Measurements from ENCODE around the gene KANTR.

The KANTR gene

GRCh38 chrX:53093177-53093655, 726 bp upstream of the KANTR start:
- H3K14ac ChIP-seq (ENCODE audit: low read length): no peak overlapping the region
- H3K9me3 ChIP-seq (replicated peaks in 1 of 2; ENCODE audit: control insufficient read depth in 2 of 2, insufficient read depth in 1 of 2, low read depth in 1 of 2, low read length in 2 of 2): no peaks in the 10 kb centered on the region
- no peak overlapping the region for H2BK5ac ChIP-seq (ENCODE audit: low read length)
- no CpG with 5 or more reads among the region's 16 CpGs for WGBS, 2 donors (ENCODE audit: extremely low coverage in 2 of 2, insufficient read length in 2 of 2, insufficient replicate concordance in 1 of 2)
- no peak overlapping the region for H2AK5ac ChIP-seq (ENCODE audit: low read depth, low read length)
- peak overlapping the region; percentile 89 for H3K27ac ChIP-seq (replicated peaks; ENCODE audit: low read length)
- H3K79me1 ChIP-seq (ENCODE audit: low read depth, low read length): no peaks in the 10 kb centered on the region
- H3K4me3 ChIP-seq (ENCODE audit: low read length in 2 of 2): peak overlapping the region; percentile 48 to 68
- no peak overlapping the region for H4K8ac ChIP-seq (ENCODE audit: low read depth, low read length)
- no peaks in the 10 kb centered on the region for H3K27me3 ChIP-seq (ENCODE audit: control insufficient read depth in 3 of 3, insufficient read depth in 3 of 3, low read depth in 1 of 3, low read length in 3 of 3)
- H2AFZ ChIP-seq (ENCODE audit: low read length): peak overlapping the region; percentile 87
- H2BK12ac ChIP-seq (ENCODE audit: low read length): no peak overlapping the region
- H2BK15ac ChIP-seq (ENCODE audit: low read length): no peak overlapping the region
- peaks cover 0 to 2% of the 10 kb centered on the region in 2 donors for H3K36me3 ChIP-seq (replicated peaks in 1 of 2; ENCODE audit: control insufficient read depth in 2 of 2, insufficient read depth in 2 of 2, low read length in 2 of 2)
- H4K91ac ChIP-seq (ENCODE audit: low read depth, low read length, poor library complexity): no peak overlapping the region
- no peak overlapping the region for H3K9ac ChIP-seq (ENCODE audit: low read depth, low read length, poor library complexity)
- peak overlapping the region; percentile 89 for H3K4me2 ChIP-seq (ENCODE audit: insufficient read depth, low read length, poor library complexity, severe bottlenecking)
- H3K4ac ChIP-seq (ENCODE audit: low read length): no peak overlapping the region
- peak overlapping the region; percentile 38 for H3K18ac ChIP-seq (ENCODE audit: low read length)
- no peak for DNase-seq (ENCODE audit: low spot score)
- H3K23ac ChIP-seq (ENCODE audit: low read depth, low read length, poor library complexity): no peak overlapping the region
- H2BK120ac ChIP-seq (ENCODE audit: low read depth, low read length): no peak overlapping the region
- H3K4me1 ChIP-seq (ENCODE audit: control insufficient read depth in 2 of 2, insufficient read depth in 1 of 2, low read depth in 1 of 2, low read length in 2 of 2): no peaks in the 10 kb centered on the region

- H3K4me3 ChIP-seq (ENCODE audit: low read length in 2 of 2): peak overlapping the region; percentile 53 to 87
- H3K9me3 ChIP-seq (replicated peaks in 1 of 2; ENCODE audit: control insufficient read depth in 2 of 2, insufficient read depth in 1 of 2, low read depth in 1 of 2, low read length in 2 of 2): no peaks in the 10 kb centered on the region
- no peak overlapping the region for H3K14ac ChIP-seq (ENCODE audit: low read length)
- H2AK5ac ChIP-seq (ENCODE audit: low read depth, low read length): no peak overlapping the region
- H2AFZ ChIP-seq (ENCODE audit: low read length): peak overlapping the region; percentile 93
- H2BK5ac ChIP-seq (ENCODE audit: low read length): peak overlapping the region; percentile 53
- H3K4ac ChIP-seq (ENCODE audit: low read length): no peak overlapping the region
- peaks cover 0 to 11% of the 10 kb centered on the region in 2 donors for H3K36me3 ChIP-seq (replicated peaks in 1 of 2; ENCODE audit: control insufficient read depth in 2 of 2, insufficient read depth in 2 of 2, low read length in 2 of 2)
- H3K23ac ChIP-seq (ENCODE audit: low read depth, low read length, poor library complexity): no peak overlapping the region
- H2BK12ac ChIP-seq (ENCODE audit: low read length): no peak overlapping the region
- H3K18ac ChIP-seq (ENCODE audit: low read length): no peak overlapping the region
- no peak overlapping the region for H4K8ac ChIP-seq (ENCODE audit: low read depth, low read length)
- peak overlapping the region; percentile 49 for H3K4me2 ChIP-seq (ENCODE audit: insufficient read depth, low read length, poor library complexity, severe bottlenecking)
- no CpG with 5 or more reads among the region's 5 CpGs for WGBS, 2 donors (ENCODE audit: extremely low coverage in 2 of 2, insufficient read length in 2 of 2, insufficient replicate concordance in 1 of 2)
- no peaks in the 10 kb centered on the region for H3K79me1 ChIP-seq (ENCODE audit: low read depth, low read length)
- H2BK15ac ChIP-seq (ENCODE audit: low read length): no peak overlapping the region
- DNase-seq (ENCODE audit: low spot score): no peak
- H3K27ac ChIP-seq (replicated peaks; ENCODE audit: low read length): no peak overlapping the region
- no peak overlapping the region for H4K91ac ChIP-seq (ENCODE audit: low read depth, low read length, poor library complexity)
- peak overlapping the region; percentile 63 for H3K9ac ChIP-seq (ENCODE audit: low read depth, low read length, poor library complexity)
- H3K27me3 ChIP-seq (ENCODE audit: control insufficient read depth in 3 of 3, insufficient read depth in 3 of 3, low read depth in 1 of 3, low read length in 3 of 3): no peaks in the 10 kb centered on the region
- H2BK120ac ChIP-seq (ENCODE audit: low read depth, low read length): no peak overlapping the region
- H3K4me1 ChIP-seq (ENCODE audit: control insufficient read depth in 2 of 2, insufficient read depth in 1 of 2, low read depth in 1 of 2, low read length in 2 of 2): no peaks in the 10 kb centered on the region
Measured at GRCh38 chrX:53094582-53094905, 602 bp downstream of the KANTR start.

- WGBS, 2 donors (ENCODE audit: extremely low coverage in 2 of 2, insufficient read length in 2 of 2, insufficient replicate concordance in 1 of 2): no CpG with 5 or more reads among the region's 3 CpGs
- Histone ChIP-seq H4K8ac (ENCODE audit: low read depth, low read length) (no peak overlapping the region), H3K4me2 (ENCODE audit: insufficient read depth, low read length, poor library complexity, severe bottlenecking) (no peak overlapping the region), H2BK12ac (ENCODE audit: low read length) (no peak overlapping the region), H2BK15ac (ENCODE audit: low read length) (no peak overlapping the region), H3K4me3 (ENCODE audit: low read length in 2 of 2) (no peak overlapping the region), H3K79me1 (ENCODE audit: low read depth, low read length) (no peaks in the 10 kb centered on the region), H2AFZ (ENCODE audit: low read length) (no peak overlapping the region), H3K23ac (ENCODE audit: low read depth, low read length, poor library complexity) (no peak overlapping the region), H3K27ac (replicated peaks; ENCODE audit: low read length) (no peak overlapping the region), H3K36me3 (replicated peaks in 1 of 2; ENCODE audit: control insufficient read depth in 2 of 2, insufficient read depth in 2 of 2, low read length in 2 of 2) (peaks cover 0 to 15% of the 10 kb centered on the region in 2 donors), H3K4ac (ENCODE audit: low read length) (no peak overlapping the region), H3K27me3 (ENCODE audit: control insufficient read depth in 3 of 3, insufficient read depth in 3 of 3, low read depth in 1 of 3, low read length in 3 of 3) (no peaks in the 10 kb centered on the region), H3K4me1 (ENCODE audit: control insufficient read depth in 2 of 2, insufficient read depth in 1 of 2, low read depth in 1 of 2, low read length in 2 of 2) (no peaks in the 10 kb centered on the region), H2BK5ac (ENCODE audit: low read length) (no peak overlapping the region), H2AK5ac (ENCODE audit: low read depth, low read length) (no peak overlapping the region), H3K18ac (ENCODE audit: low read length) (no peak overlapping the region), H3K14ac (ENCODE audit: low read length) (no peak overlapping the region), H3K9me3 (replicated peaks in 1 of 2; ENCODE audit: control insufficient read depth in 2 of 2, insufficient read depth in 1 of 2, low read depth in 1 of 2, low read length in 2 of 2) (no peaks in the 10 kb centered on the region), H3K9ac (ENCODE audit: low read depth, low read length, poor library complexity) (no peak overlapping the region), H2BK120ac (ENCODE audit: low read depth, low read length) (no peak overlapping the region), H4K91ac (ENCODE audit: low read depth, low read length, poor library complexity) (no peak overlapping the region)
- no peak for DNase-seq (ENCODE audit: low spot score)
Measured at GRCh38 chrX:53095796-53096195, 1.9 kb downstream of the KANTR start.

GRCh38 chrX:53114864-53115549, 21.1 kb downstream of the KANTR start:
- Histone ChIP-seq H4K91ac (ENCODE audit: low read depth, low read length, poor library complexity) (no peak overlapping the region), H4K8ac (ENCODE audit: low read depth, low read length) (no peak overlapping the region), H2AK5ac (ENCODE audit: low read depth, low read length) (no peak overlapping the region), H3K79me1 (ENCODE audit: low read depth, low read length) (peaks cover 6% of the 10 kb centered on the region), H2BK12ac (ENCODE audit: low read length) (no peak overlapping the region), H3K4me3 (ENCODE audit: low read length in 2 of 2) (no peak overlapping the region), H3K4ac (ENCODE audit: low read length) (no peak overlapping the region), H2BK5ac (ENCODE audit: low read length) (no peak overlapping the region), H3K4me1 (ENCODE audit: control insufficient read depth in 2 of 2, insufficient read depth in 1 of 2, low read depth in 1 of 2, low read length in 2 of 2) (no peaks in the 10 kb centered on the region), H3K36me3 (replicated peaks in 1 of 2; ENCODE audit: control insufficient read depth in 2 of 2, insufficient read depth in 2 of 2, low read length in 2 of 2) (peaks cover 0 to 4% of the 10 kb centered on the region in 2 donors), H2AFZ (ENCODE audit: low read length) (no peak overlapping the region), H3K23ac (ENCODE audit: low read depth, low read length, poor library complexity) (no peak overlapping the region), H3K4me2 (ENCODE audit: insufficient read depth, low read length, poor library complexity, severe bottlenecking) (no peak overlapping the region), H3K18ac (ENCODE audit: low read length) (no peak overlapping the region), H2BK120ac (ENCODE audit: low read depth, low read length) (no peak overlapping the region), H3K9ac (ENCODE audit: low read depth, low read length, poor library complexity) (peak overlapping the region; percentile 44), H3K9me3 (replicated peaks in 1 of 2; ENCODE audit: control insufficient read depth in 2 of 2, insufficient read depth in 1 of 2, low read depth in 1 of 2, low read length in 2 of 2) (peaks cover 0 to 5% of the 10 kb centered on the region in 2 donors), H3K27me3 (ENCODE audit: control insufficient read depth in 3 of 3, insufficient read depth in 3 of 3, low read depth in 1 of 3, low read length in 3 of 3) (no peaks in the 10 kb centered on the region), H3K14ac (ENCODE audit: low read length) (peak overlapping the region; percentile 38), H2BK15ac (ENCODE audit: low read length) (no peak overlapping the region), H3K27ac (replicated peaks; ENCODE audit: low read length) (no peak overlapping the region)
- no peak for DNase-seq (ENCODE audit: low spot score)
- WGBS, 2 donors (ENCODE audit: extremely low coverage in 2 of 2, insufficient read length in 2 of 2, insufficient replicate concordance in 1 of 2): no CpG with 5 or more reads among the region's 6 CpGs
